ENCODE data around the gene STK32B.
"Not testable (repeated sequence)": the region's sequence is repeated elsewhere in the genome, so short reads cannot be mapped to it uniquely, and the experiment has no call there.

The STK32B gene

DNA sequence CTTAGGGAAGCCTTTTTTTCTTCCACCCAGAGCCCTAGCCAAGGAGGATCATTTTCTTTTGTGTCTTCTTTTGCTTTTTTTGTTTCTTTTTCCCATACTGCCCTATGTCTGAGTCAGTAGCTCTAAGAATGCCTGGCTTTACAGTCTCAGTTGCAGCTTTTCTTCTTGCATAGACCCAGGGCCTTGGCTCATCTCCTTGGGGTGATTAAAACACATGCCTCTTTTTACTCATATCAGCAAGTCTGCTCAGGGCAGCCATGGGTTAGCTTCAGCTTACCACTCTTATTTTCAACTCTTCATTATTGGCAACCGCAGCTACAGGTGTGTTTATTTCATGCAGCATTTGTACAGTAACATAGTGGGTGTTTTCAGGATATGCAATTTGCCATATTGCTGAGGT lies 196.5 kb downstream of the STK32B start:
- Mint-ChIP-seq H3K27me3 (ENCODE audit: low read depth, poor library complexity) (peaks cover 20% of the 10 kb centered on the region), H3K4me1 (no peaks in the 10 kb centered on the region), H3K36me3 (ENCODE audit: low read depth) (no peaks in the 10 kb centered on the region), H3K27ac (no peak overlapping the region), H3K4me3 (no peak overlapping the region), H3K9me3 (peaks cover 25% of the 10 kb centered on the region)
- TF ChIP-seq, protein P1, sequence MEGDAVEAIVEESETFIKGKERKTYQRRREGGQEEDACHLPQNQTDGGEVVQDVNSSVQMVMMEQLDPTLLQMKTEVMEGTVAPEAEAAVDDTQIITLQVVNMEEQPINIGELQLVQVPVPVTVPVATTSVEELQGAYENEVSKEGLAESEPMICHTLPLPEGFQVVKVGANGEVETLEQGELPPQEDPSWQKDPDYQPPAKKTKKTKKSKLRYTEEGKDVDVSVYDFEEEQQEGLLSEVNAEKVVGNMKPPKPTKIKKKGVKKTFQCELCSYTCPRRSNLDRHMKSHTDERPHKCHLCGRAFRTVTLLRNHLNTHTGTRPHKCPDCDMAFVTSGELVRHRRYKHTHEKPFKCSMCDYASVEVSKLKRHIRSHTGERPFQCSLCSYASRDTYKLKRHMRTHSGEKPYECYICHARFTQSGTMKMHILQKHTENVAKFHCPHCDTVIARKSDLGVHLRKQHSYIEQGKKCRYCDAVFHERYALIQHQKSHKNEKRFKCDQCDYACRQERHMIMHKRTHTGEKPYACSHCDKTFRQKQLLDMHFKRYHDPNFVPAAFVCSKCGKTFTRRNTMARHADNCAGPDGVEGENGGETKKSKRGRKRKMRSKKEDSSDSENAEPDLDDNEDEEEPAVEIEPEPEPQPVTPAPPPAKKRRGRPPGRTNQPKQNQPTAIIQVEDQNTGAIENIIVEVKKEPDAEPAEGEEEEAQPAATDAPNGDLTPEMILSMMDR (IDR thresholded peaks at IDR 0.05): no peak
- DNase-seq: no peak

- Mint-ChIP-seq H3K27me3 (ENCODE audit: low read depth, poor library complexity) (peaks cover 13% of the 10 kb centered on the region), H3K27ac (no peak overlapping the region), H3K36me3 (ENCODE audit: low read depth) (no peaks in the 10 kb centered on the region), H3K4me3 (no peak overlapping the region), H3K9me3 (peaks cover 25% of the 10 kb centered on the region), H3K4me1 (no peaks in the 10 kb centered on the region)
- no peak for DNase-seq
- TF ChIP-seq, protein P1 (IDR thresholded peaks at IDR 0.05): no peak
Measured at GRCh38 chr4:5249727-5250126, 198.4 kb downstream of the STK32B start.

DNA sequence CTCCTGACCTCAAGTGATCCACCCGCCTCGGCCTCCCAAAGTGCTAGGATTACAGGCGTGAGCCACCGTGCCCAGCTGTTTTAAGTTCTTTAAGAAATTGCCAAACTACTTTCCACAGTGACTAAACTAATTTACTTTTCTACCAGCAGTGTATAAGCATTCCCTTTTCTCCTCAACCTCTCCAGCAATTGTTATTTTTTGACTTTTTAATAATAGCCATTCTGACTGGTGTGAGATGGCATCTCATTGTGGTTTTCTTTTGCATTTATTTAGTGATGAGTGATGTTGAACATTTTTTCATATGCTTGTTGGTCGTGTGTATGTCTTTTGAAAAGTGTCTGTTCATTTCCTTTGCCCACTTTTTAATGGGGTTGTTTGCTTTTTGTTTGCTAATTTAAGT lies 199.3 kb downstream of the STK32B start:
- Mint-ChIP-seq H3K27me3 (ENCODE audit: low read depth, poor library complexity) (peaks cover 12% of the 10 kb centered on the region), H3K9me3 (peaks cover 25% of the 10 kb centered on the region)
- not testable (repeated sequence) for H3K4me1 Mint-ChIP-seq; H3K4me3 Mint-ChIP-seq; DNase-seq; H3K36me3 Mint-ChIP-seq (ENCODE audit: low read depth); H3K27ac Mint-ChIP-seq

GRCh38 chr4:5256421-5256820 lies 205.1 kb downstream of the STK32B start:
- H3K27ac Mint-ChIP-seq: no peak overlapping the region
- H3K27me3 Mint-ChIP-seq (ENCODE audit: low read depth, poor library complexity): peaks cover 28% of the 10 kb centered on the region
- no peak for DNase-seq
- H3K4me1 Mint-ChIP-seq: no peaks in the 10 kb centered on the region
- H3K4me3 Mint-ChIP-seq: no peak overlapping the region
- no peaks in the 10 kb centered on the region for H3K36me3 Mint-ChIP-seq (ENCODE audit: low read depth)
- H3K9me3 Mint-ChIP-seq: no peaks in the 10 kb centered on the region
- TF ChIP-seq, protein P1 (IDR thresholded peaks at IDR 0.05): no peak

GRCh38 chr4:5257086-5257485 lies 205.8 kb downstream of the STK32B start:
- H3K27me3 Mint-ChIP-seq (ENCODE audit: low read depth, poor library complexity): peaks cover 28% of the 10 kb centered on the region
- no peaks in the 10 kb centered on the region for H3K9me3 Mint-ChIP-seq
- no peaks in the 10 kb centered on the region for H3K4me1 Mint-ChIP-seq
- no peak for DNase-seq
- TF ChIP-seq, protein P1 (IDR thresholded peaks at IDR 0.05): no peak
- H3K27ac Mint-ChIP-seq: no peak overlapping the region
- no peak overlapping the region for H3K4me3 Mint-ChIP-seq
- H3K36me3 Mint-ChIP-seq (ENCODE audit: low read depth): no peaks in the 10 kb centered on the region

- Mint-ChIP-seq H3K4me1 (no peaks in the 10 kb centered on the region), H3K9me3 (no peaks in the 10 kb centered on the region), H3K27ac (no peak overlapping the region), H3K27me3 (ENCODE audit: low read depth, poor library complexity) (peaks cover 25% of the 10 kb centered on the region), H3K4me3 (no peak overlapping the region), H3K36me3 (ENCODE audit: low read depth) (no peaks in the 10 kb centered on the region)
- no peak for DNase-seq
- TF ChIP-seq, protein P1 (IDR thresholded peaks at IDR 0.05): no peak
Measured at GRCh38 chr4:5259471-5259870, 208.2 kb downstream of the STK32B start.

Data from nephron progenitor cell (in vitro differentiated cells).